ENCODE data around the gene ABR. TPM values are rescaled to one million over a fixed set of nuclear protein-coding genes. Genes with fewer than 3 reads are reported as not detected.
A peak's percentile ranks its signal among the peaks of the same experiment; 100 is the strongest.

The ABR gene
- total and polyA plus RNA-seq, 9 donors: 25.0 to 94.6 (median 60.2) TPM

DNA sequence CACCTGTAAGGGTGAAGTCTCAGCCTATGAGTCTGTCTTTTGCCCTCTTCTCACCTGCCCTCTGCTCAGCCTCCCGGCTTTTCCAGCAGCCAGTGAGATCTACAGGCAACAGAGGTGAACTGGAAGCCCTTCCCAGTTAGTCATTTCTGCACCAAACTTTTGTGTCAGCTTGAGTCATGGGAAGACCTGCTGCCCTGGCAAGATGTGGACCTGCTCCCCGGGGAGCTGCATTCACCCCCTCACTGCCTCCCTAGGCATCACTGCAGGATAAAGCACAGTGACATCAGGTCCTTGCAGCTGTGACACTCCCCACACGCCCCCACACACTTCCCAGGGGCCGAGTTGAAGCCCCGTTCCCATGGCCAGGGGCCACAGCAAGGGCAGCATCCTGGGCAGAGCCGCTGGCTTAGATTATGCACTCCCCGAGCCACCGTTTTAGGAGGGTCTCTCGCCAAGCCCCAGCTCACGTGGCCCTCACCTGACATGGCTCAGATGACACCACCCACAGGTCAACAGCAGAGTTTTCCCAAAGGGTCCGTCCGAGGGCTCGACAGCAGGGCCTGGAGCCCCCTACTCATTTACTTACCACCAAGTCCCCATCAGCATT is 6.5 kb upstream of the ABR start:
- WGBS, 3 donors: 70 to 78% (median 74%) methylated on average over 13 of the region's 13 CpGs
- Histone ChIP-seq H3K27me3 (no peaks in the 10 kb centered on the region), H3K27ac (peak overlapping the region; percentile 16 to 26), H3K36me3 (no peaks in the 10 kb centered on the region), H3K9me3 (no peaks in the 10 kb centered on the region), H3K4me1 (ENCODE audit: insufficient read depth) (peaks cover 5% of the 10 kb centered on the region), H3K4me3 (no peak overlapping the region)
- peak in 2 of 5 donors; percentile 24 to 31 for DNase-seq
- intact Hi-C loops (cut with DNase I): loop anchor here (2.0 to 5.0 kb wide), 2 partner anchors 64 kb away; no protein-coding TSS in a partner anchor
- TF ChIP-seq EP300 (IDR thresholded peaks at IDR 0.05): no peak
- no peak for TF ChIP-seq POLR2A (IDR thresholded peaks at IDR 0.05)

DNA sequence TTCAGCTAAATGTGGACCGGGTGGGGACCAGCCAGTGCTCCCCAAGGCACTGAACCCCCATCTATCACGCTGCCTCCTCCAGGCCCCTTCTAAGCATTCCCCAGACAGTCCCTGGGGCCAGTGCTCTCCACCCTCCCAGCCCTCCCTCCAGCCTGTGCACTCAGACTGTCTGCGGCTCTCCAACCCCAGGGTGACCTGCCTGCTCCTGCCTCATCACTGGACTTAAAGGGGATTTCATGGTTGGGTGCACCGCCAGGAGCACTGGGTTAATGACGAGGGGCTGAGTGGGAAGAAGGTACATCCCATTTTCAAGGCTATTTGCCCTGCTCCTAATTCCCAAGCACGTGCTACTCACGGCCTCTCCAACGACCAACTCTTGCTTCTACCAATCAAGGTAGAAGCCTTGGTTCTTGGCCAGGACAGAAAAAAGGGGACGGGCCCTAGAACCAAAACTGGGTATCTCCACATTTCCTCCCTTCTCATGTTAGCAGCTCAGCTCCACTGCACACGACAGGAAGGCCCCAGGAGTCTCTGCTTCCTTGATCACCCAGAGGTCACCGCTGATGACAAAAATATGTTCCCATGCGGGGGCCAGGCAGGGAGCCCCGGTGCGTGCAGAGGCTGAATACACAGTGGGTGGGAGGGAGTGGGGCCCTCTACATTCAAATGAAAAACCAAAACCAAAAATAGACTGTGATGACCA is 3.5 kb upstream of the ABR start:
- TF ChIP-seq POLR2A (IDR thresholded peaks at IDR 0.05): no peak
- TF ChIP-seq, protein P1, sequence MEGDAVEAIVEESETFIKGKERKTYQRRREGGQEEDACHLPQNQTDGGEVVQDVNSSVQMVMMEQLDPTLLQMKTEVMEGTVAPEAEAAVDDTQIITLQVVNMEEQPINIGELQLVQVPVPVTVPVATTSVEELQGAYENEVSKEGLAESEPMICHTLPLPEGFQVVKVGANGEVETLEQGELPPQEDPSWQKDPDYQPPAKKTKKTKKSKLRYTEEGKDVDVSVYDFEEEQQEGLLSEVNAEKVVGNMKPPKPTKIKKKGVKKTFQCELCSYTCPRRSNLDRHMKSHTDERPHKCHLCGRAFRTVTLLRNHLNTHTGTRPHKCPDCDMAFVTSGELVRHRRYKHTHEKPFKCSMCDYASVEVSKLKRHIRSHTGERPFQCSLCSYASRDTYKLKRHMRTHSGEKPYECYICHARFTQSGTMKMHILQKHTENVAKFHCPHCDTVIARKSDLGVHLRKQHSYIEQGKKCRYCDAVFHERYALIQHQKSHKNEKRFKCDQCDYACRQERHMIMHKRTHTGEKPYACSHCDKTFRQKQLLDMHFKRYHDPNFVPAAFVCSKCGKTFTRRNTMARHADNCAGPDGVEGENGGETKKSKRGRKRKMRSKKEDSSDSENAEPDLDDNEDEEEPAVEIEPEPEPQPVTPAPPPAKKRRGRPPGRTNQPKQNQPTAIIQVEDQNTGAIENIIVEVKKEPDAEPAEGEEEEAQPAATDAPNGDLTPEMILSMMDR (IDR thresholded peaks at IDR 0.05): no peak
- TF ChIP-seq EP300 (IDR thresholded peaks at IDR 0.05): no peak
- H3K9me3 ChIP-seq: no peaks in the 10 kb centered on the region
- H3K36me3 ChIP-seq: no peaks in the 10 kb centered on the region
- intact Hi-C loops (cut with DNase I): loop anchor here in 1 of 4 donors (5.0 kb wide), 1 partner anchor 41 kb away; no protein-coding TSS in a partner anchor
- H3K4me1 ChIP-seq (ENCODE audit: insufficient read depth): peaks cover 7% of the 10 kb centered on the region
- H3K4me3 ChIP-seq: no peak overlapping the region
- H3K27ac ChIP-seq: no peak overlapping the region
- H3K27me3 ChIP-seq: no peaks in the 10 kb centered on the region
- no peak for DNase-seq
- WGBS, 3 donors: 49 to 56% (median 54%) methylated on average over 14 of the region's 14 CpGs

DNA sequence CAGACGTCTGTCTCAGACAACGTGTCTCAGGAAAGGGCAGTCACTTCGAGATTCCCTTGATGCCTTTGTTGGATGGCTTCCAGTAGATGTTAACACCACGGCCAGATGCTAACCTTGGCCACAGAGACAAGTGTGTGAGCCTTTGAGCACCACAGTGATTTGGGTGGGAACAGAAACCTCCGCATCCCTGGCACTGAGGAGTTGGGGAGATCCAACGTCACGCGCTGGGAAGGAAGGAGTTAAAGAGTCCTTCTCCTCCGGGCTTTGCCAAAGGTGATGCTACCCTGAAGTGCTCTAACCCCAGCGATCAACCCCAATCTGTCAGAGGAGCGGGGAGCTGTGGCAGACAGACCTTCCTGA is 3.0 kb upstream of the ABR start:
- Histone ChIP-seq H3K27me3 (no peaks in the 10 kb centered on the region), H3K27ac (no peak overlapping the region), H3K36me3 (no peaks in the 10 kb centered on the region), H3K9me3 (no peaks in the 10 kb centered on the region), H3K4me3 (no peak overlapping the region), H3K4me1 (ENCODE audit: insufficient read depth) (peaks cover 7% of the 10 kb centered on the region)
- WGBS, 3 donors: 41 to 44% (median 42%) methylated on average over 11 of the region's 11 CpGs
- intact Hi-C loops (cut with DNase I): loop anchor here in 1 of 4 donors (5.0 kb wide), 1 partner anchor 40 kb away; no protein-coding TSS in a partner anchor
- DNase-seq: no peak
- TF ChIP-seq, protein P1 (IDR thresholded peaks at IDR 0.05): no peak
- TF ChIP-seq EP300 (IDR thresholded peaks at IDR 0.05) (no peak), POLR2A (IDR thresholded peaks at IDR 0.05) (no peak)

DNA sequence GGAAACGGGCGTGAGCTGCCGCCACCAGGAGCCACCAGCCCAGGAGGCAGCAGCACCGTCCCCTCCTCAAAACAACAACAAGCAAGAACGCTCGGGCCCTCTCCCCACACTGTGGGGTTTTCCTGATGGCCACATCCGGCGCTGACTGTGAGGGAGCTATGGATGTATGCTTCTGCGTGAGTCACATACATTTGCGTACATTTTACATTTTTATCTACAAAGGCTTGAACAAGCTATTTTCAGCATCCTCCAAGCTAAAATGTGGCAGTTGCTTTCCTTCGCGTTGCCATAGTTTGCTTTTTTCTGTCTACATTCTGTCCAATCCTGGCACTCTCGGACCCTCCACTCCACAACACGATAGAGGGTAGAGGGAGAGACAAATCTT is 2.0 kb upstream of the ABR start:
- no peak for DNase-seq
- TF ChIP-seq POLR2A (IDR thresholded peaks at IDR 0.05) (no peak), EP300 (IDR thresholded peaks at IDR 0.05) (no peak)
- TF ChIP-seq, protein P1 (IDR thresholded peaks at IDR 0.05): no peak
- Histone ChIP-seq H3K27ac (no peak overlapping the region), H3K4me1 (ENCODE audit: insufficient read depth) (peaks cover 4% of the 10 kb centered on the region), H3K4me3 (no peak overlapping the region), H3K36me3 (no peaks in the 10 kb centered on the region), H3K27me3 (no peaks in the 10 kb centered on the region), H3K9me3 (no peaks in the 10 kb centered on the region)
- intact Hi-C loops (cut with DNase I): loop anchor here in 1 of 4 donors (5.0 kb wide), 1 partner anchor 39 kb away; no protein-coding TSS in a partner anchor
- WGBS, 3 donors: 67 to 81% (median 77%) methylated on average over 14 of the region's 14 CpGs
